ENCODE data around the gene KIAA0513.

GRCh38 chr16:85045641-85046471, 18.3 kb downstream of the KIAA0513 start:
- TF ChIP-seq, protein P1, sequence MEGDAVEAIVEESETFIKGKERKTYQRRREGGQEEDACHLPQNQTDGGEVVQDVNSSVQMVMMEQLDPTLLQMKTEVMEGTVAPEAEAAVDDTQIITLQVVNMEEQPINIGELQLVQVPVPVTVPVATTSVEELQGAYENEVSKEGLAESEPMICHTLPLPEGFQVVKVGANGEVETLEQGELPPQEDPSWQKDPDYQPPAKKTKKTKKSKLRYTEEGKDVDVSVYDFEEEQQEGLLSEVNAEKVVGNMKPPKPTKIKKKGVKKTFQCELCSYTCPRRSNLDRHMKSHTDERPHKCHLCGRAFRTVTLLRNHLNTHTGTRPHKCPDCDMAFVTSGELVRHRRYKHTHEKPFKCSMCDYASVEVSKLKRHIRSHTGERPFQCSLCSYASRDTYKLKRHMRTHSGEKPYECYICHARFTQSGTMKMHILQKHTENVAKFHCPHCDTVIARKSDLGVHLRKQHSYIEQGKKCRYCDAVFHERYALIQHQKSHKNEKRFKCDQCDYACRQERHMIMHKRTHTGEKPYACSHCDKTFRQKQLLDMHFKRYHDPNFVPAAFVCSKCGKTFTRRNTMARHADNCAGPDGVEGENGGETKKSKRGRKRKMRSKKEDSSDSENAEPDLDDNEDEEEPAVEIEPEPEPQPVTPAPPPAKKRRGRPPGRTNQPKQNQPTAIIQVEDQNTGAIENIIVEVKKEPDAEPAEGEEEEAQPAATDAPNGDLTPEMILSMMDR (optimal IDR thresholded peaks at IDR 0.05 in 1 of 3, IDR thresholded peaks at IDR 0.05 in 1 of 3, conservative IDR thresholded peaks at IDR 0.05 in 1 of 3; ENCODE audit: extremely low read depth in 1 of 3, insufficient read depth in 2 of 3, low read length in 3 of 3) = no peak
- no peak for TF ChIP-seq EZH2 (IDR thresholded peaks at IDR 0.05; ENCODE audit: low read length)
